Measurements from ENCODE around the gene CMTM7. TPM values are rescaled to one million over a fixed set of nuclear protein-coding genes. Genes with fewer than 3 reads are reported as not detected.

CMTM7 gene
- total and polyA plus RNA-seq, 4 donors = 4.4 to 20.6 (median 11.6) TPM

DNA sequence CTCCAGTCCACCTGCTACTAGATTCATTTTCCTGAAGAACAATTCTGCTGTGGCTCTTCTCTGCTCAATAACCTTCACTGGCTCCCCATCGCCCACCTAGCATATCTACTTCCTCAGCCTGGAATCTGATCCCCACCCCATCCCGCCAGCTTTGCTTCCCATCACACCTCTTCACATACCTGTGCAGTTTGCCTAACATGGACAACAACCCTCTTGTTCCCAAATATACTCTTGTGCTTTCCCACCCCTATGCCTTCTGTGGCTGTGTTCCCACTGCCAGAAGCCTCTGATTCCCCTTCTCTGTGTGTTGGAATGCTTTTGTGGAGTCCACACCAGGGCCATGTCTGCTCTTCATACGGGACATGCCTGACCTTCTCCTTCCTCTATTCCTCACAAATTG lies 29.5 kb downstream of the CMTM7 start:
- H3K27me3 ChIP-seq (ENCODE audit: control insufficient read depth, insufficient read depth, low read length) = peaks cover 29% of the 10 kb centered on the region
- no peak for DNase-seq (ENCODE audit: low read depth in 4 of 6, low spot score in 6 of 6)
- 100% methylated on average over 3 of the region's 3 CpGs for WGBS (ENCODE audit: insufficient coverage)
- H3K4me3 ChIP-seq (ENCODE audit: low read depth, low read length) = no peak overlapping the region
- H3K9me3 ChIP-seq (ENCODE audit: control insufficient read depth, insufficient read depth, low read length) = peaks cover 3% of the 10 kb centered on the region
- H3K4me1 ChIP-seq (ENCODE audit: control insufficient read depth, insufficient read depth, low read length) = peaks cover 19% of the 10 kb centered on the region
- no peaks in the 10 kb centered on the region for H3K36me3 ChIP-seq (ENCODE audit: control insufficient read depth, insufficient read depth, low read length)
- peak overlapping the region; percentile 6 for H3K27ac ChIP-seq (ENCODE audit: low read depth, low read length)

GRCh38 chr3:32421991-32422859 lies 30.6 kb downstream of the CMTM7 start:
- 18% methylated on average over 8 of the region's 10 CpGs for WGBS (ENCODE audit: insufficient coverage)
- Histone ChIP-seq H3K9me3 (ENCODE audit: control insufficient read depth, insufficient read depth, low read length) (peaks cover 3% of the 10 kb centered on the region), H3K27ac (ENCODE audit: low read depth, low read length) (no peak overlapping the region), H3K4me3 (ENCODE audit: low read depth, low read length) (no peak overlapping the region), H3K4me1 (ENCODE audit: control insufficient read depth, insufficient read depth, low read length) (peaks cover 19% of the 10 kb centered on the region), H3K27me3 (ENCODE audit: control insufficient read depth, insufficient read depth, low read length) (peaks cover 28% of the 10 kb centered on the region), H3K36me3 (ENCODE audit: control insufficient read depth, insufficient read depth, low read length) (no peaks in the 10 kb centered on the region)
- peak in 4 of 6 donors; percentile 36 to 88 (median 70) for DNase-seq (ENCODE audit: low read depth in 4 of 6, low spot score in 6 of 6)

GRCh38 chr3:32422943-32423342 lies 31.3 kb downstream of the CMTM7 start:
- Histone ChIP-seq H3K4me1 (ENCODE audit: control insufficient read depth, insufficient read depth, low read length) (peaks cover 19% of the 10 kb centered on the region), H3K4me3 (ENCODE audit: low read depth, low read length) (no peak overlapping the region), H3K36me3 (ENCODE audit: control insufficient read depth, insufficient read depth, low read length) (no peaks in the 10 kb centered on the region), H3K9me3 (ENCODE audit: control insufficient read depth, insufficient read depth, low read length) (peaks cover 3% of the 10 kb centered on the region), H3K27ac (ENCODE audit: low read depth, low read length) (no peak overlapping the region), H3K27me3 (ENCODE audit: control insufficient read depth, insufficient read depth, low read length) (peaks cover 28% of the 10 kb centered on the region)
- 60% methylated on average over 1 of the region's 2 CpGs for WGBS (ENCODE audit: insufficient coverage)
- DNase-seq (ENCODE audit: low read depth in 4 of 6, low spot score in 6 of 6) = no peak

DNA sequence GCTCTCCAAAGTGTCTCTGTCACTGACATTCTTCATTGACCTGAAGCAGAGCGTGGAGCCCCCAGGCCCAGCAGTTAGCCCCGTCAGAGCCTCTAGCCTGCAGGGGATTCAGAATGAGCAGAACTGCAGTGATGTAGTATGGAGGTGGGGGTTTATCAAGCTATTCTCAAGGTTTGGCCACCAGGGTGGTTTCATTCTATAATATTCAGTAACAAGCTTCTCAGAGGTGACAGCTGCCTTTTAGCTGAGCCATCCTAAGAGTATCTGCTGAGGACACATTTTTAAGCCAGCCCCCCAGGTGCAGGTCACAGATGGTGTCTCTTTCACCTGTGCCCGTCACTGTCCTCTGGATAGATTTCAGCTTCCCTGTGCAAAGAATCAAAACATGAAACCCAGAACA lies 31.9 kb downstream of the CMTM7 start:
- Histone ChIP-seq H3K36me3 (ENCODE audit: control insufficient read depth, insufficient read depth, low read length) (no peaks in the 10 kb centered on the region), H3K27me3 (ENCODE audit: control insufficient read depth, insufficient read depth, low read length) (peaks cover 30% of the 10 kb centered on the region), H3K4me3 (ENCODE audit: low read depth, low read length) (no peak overlapping the region), H3K27ac (ENCODE audit: low read depth, low read length) (no peak overlapping the region), H3K9me3 (ENCODE audit: control insufficient read depth, insufficient read depth, low read length) (peaks cover 3% of the 10 kb centered on the region), H3K4me1 (ENCODE audit: control insufficient read depth, insufficient read depth, low read length) (peaks cover 19% of the 10 kb centered on the region)
- WGBS (ENCODE audit: insufficient coverage) = 94% methylated on average over 1 of the region's 3 CpGs
- DNase-seq (ENCODE audit: low read depth in 4 of 6, low spot score in 6 of 6) = no peak

- Histone ChIP-seq H3K4me1 (ENCODE audit: control insufficient read depth, insufficient read depth, low read length) (peaks cover 19% of the 10 kb centered on the region), H3K4me3 (ENCODE audit: low read depth, low read length) (no peak overlapping the region), H3K9me3 (ENCODE audit: control insufficient read depth, insufficient read depth, low read length) (peaks cover 3% of the 10 kb centered on the region), H3K27me3 (ENCODE audit: control insufficient read depth, insufficient read depth, low read length) (peaks cover 30% of the 10 kb centered on the region), H3K27ac (ENCODE audit: low read depth, low read length) (no peak overlapping the region), H3K36me3 (ENCODE audit: control insufficient read depth, insufficient read depth, low read length) (no peaks in the 10 kb centered on the region)
- DNase-seq (ENCODE audit: low read depth in 4 of 6, low spot score in 6 of 6) = no peak
- 86% methylated on average over 8 of the region's 12 CpGs for WGBS (ENCODE audit: insufficient coverage)
These were observed 32.4 kb downstream of the CMTM7 start for GRCh38 chr3:32423956-32424557.

DNA sequence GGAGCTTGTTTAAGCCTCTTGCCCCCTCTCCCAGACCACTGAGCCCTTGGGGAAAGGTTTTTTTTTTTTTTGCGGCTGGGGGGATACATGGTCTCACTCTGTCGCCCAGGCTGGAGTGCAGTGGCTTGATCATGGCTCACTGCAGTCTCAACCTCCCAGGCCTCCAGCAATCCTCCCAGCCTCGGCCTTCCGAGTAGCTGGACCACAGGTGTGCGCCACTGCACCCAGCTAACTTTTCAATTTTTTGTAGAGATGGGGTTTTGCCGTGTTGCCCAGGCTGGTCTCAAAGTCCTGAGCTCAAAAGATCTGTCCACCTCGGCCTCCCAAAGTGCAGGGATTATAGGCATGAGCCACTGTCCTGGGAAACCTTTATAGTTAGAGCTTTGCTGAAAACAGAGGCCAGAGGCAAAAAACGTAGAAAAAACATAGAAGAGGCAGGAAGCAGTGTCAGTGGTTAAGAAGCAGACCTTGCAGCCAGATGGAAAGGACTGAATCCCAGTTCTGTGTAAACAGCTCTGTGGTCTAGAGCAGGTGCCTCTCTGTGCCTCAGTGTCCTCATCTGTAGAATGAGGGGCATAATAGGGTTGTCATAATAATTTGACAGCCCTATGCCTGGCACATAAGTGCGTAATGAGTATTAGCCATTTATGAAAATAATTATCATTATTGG lies 33.1 kb downstream of the CMTM7 start:
- Histone ChIP-seq H3K4me1 (ENCODE audit: control insufficient read depth, insufficient read depth, low read length) (peaks cover 19% of the 10 kb centered on the region), H3K4me3 (ENCODE audit: low read depth, low read length) (no peak overlapping the region), H3K27ac (ENCODE audit: low read depth, low read length) (no peak overlapping the region), H3K36me3 (ENCODE audit: control insufficient read depth, insufficient read depth, low read length) (no peaks in the 10 kb centered on the region), H3K27me3 (ENCODE audit: control insufficient read depth, insufficient read depth, low read length) (peaks cover 30% of the 10 kb centered on the region), H3K9me3 (ENCODE audit: control insufficient read depth, insufficient read depth, low read length) (no peaks in the 10 kb centered on the region)
- 82% methylated on average over 4 of the region's 9 CpGs for WGBS (ENCODE audit: insufficient coverage)
- no peak for DNase-seq (ENCODE audit: low read depth in 4 of 6, low spot score in 6 of 6)

DNA sequence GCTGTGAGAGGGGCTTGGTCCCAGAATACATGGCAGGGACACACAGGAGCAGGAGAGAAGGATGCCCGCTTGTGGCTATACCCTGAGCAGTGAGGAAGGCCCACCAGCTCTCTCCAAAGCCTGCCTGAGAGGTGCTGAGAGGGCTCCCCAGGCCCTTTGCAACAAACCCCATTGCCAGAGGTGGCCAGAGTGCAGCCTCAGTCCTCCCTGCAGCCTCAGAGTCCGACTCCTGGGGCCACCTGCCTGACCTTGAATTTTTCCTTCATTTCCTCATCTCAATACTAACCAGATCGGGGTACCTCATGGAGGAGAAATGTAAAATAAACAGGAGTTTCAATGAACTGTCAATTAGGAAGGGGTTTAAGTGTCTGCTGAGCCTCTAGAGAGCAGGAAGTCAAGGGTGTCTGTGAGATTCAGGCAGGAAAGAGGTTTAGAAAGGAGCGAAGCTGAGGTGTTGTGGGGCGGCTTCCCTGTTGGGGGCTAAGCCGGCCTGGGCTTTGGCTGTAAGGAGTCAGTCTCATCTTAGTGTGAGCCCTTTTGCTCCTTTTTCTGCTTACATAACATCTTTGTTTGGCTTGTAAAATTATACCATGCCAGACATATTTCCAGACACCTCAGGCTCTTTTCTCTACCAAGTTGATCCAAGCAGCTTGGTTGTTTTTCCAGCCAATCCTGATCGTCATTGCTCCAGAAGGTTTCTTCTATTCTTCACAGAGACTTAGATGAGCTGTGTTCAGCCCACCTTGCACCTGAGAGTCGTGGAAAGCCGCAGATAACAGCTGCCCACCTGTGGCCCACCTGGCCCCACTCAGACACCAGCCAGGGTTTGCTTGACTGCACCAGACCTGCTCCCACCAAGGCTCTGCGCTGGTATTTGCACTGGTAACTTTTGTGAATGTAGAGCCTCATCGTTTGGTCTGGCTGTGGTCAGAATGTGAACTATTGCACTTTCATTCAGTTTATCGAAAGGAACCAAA lies 36.7 kb downstream of the CMTM7 start:
- Histone ChIP-seq H3K36me3 (ENCODE audit: control insufficient read depth, insufficient read depth, low read length) (no peaks in the 10 kb centered on the region), H3K4me1 (ENCODE audit: control insufficient read depth, insufficient read depth, low read length) (no peaks in the 10 kb centered on the region), H3K4me3 (ENCODE audit: low read depth, low read length) (no peak overlapping the region), H3K9me3 (ENCODE audit: control insufficient read depth, insufficient read depth, low read length) (no peaks in the 10 kb centered on the region), H3K27ac (ENCODE audit: low read depth, low read length) (no peak overlapping the region), H3K27me3 (ENCODE audit: control insufficient read depth, insufficient read depth, low read length) (peaks cover 28% of the 10 kb centered on the region)
- no peak for DNase-seq (ENCODE audit: low read depth in 4 of 6, low spot score in 6 of 6)
- 83% methylated on average over 9 of the region's 12 CpGs for WGBS (ENCODE audit: insufficient coverage)

- peaks cover 19% of the 10 kb centered on the region for H3K27me3 ChIP-seq (ENCODE audit: control insufficient read depth, insufficient read depth, low read length)
- no peaks in the 10 kb centered on the region for H3K36me3 ChIP-seq (ENCODE audit: control insufficient read depth, insufficient read depth, low read length)
- DNase-seq (ENCODE audit: low read depth in 4 of 6, low spot score in 6 of 6) = no peak
- 94% methylated on average over 3 of the region's 5 CpGs for WGBS (ENCODE audit: insufficient coverage)
- H3K4me3 ChIP-seq (ENCODE audit: low read depth, low read length) = no peak overlapping the region
- no peaks in the 10 kb centered on the region for H3K9me3 ChIP-seq (ENCODE audit: control insufficient read depth, insufficient read depth, low read length)
- no peak overlapping the region for H3K27ac ChIP-seq (ENCODE audit: low read depth, low read length)
- no peaks in the 10 kb centered on the region for H3K4me1 ChIP-seq (ENCODE audit: control insufficient read depth, insufficient read depth, low read length)
These were observed 39.2 kb downstream of the CMTM7 start for GRCh38 chr3:32430900-32431299.

GRCh38 chr3:32431481-32431880 lies 39.8 kb downstream of the CMTM7 start:
- Histone ChIP-seq H3K36me3 (ENCODE audit: control insufficient read depth, insufficient read depth, low read length) (no peaks in the 10 kb centered on the region), H3K27ac (ENCODE audit: low read depth, low read length) (no peak overlapping the region), H3K4me3 (ENCODE audit: low read depth, low read length) (no peak overlapping the region), H3K4me1 (ENCODE audit: control insufficient read depth, insufficient read depth, low read length) (no peaks in the 10 kb centered on the region), H3K9me3 (ENCODE audit: control insufficient read depth, insufficient read depth, low read length) (no peaks in the 10 kb centered on the region), H3K27me3 (ENCODE audit: control insufficient read depth, insufficient read depth, low read length) (peaks cover 20% of the 10 kb centered on the region)
- 97% methylated on average over 3 of the region's 3 CpGs for WGBS (ENCODE audit: insufficient coverage)
- DNase-seq (ENCODE audit: low read depth in 4 of 6, low spot score in 6 of 6) = no peak
